ENCODE data around the gene VPS26C.

VPS26C gene

DNA sequence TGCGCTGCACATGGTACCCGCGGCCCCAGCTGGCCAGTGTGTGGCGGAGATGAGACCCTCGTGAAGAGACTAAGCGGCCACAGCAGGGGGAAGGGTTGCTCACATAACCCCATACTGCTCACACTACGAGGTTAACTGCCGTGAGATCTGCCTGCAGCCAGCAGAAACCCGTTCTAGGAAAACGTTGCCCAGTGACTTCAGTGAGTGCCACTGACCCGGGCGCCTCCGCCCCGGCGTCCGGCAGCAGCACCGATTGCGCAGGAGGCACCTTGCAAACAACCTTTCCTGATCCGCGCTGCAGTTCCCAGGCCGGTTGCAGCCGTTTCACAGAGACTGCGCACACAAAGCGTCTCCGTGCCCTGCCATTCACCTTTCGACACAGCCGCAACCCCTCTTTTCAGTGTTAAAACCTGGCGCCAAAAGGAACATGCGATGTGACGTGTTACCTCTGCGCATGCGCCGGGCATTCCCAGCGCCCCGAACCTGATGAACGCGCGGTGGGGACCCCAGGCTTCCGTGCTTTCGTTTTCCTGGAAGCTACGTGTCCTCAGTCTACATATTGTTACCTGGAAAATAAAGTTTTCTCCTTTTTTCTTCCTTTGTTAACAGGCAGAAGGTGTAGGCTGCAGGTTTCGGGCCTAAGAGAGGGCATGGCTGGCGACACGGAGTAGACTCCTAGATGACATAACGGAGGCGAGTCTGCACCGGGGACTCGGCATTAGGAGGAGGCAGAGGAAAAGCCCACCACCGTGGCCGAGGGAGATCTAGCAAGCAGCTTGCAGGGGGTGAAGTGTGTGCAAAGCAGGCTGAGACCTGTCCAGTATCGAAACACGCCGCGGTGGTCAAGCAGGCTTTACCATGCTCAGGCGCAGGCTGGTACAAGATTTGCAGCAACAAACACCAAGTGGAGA lies 8.9 kb downstream of the VPS26C start:
- peak; percentile 77 for ATAC-seq
- TF ChIP-seq, protein P1, sequence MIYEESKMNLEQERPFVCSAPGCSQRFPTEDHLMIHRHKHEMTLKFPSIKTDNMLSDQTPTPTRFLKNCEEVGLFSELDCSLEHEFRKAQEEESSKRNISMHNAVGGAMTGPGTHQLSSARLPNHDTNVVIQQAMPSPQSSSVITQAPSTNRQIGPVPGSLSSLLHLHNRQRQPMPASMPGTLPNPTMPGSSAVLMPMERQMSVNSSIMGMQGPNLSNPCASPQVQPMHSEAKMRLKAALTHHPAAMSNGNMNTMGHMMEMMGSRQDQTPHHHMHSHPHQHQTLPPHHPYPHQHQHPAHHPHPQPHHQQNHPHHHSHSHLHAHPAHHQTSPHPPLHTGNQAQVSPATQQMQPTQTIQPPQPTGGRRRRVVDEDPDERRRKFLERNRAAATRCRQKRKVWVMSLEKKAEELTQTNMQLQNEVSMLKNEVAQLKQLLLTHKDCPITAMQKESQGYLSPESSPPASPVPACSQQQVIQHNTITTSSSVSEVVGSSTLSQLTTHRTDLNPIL (CRISPR knock-in tag; IDR thresholded peaks at IDR 0.05; ENCODE audit: low read depth): no peak
- TF ChIP-seq TOX (CRISPR knock-in tag; IDR thresholded peaks at IDR 0.05; ENCODE audit: borderline replicate concordance) (no peak), ZNF565 (CRISPR knock-in tag; conservative IDR thresholded peaks at IDR 0.05; ENCODE audit: low read depth) (no peak), CSDC2 (CRISPR knock-in tag; IDR thresholded peaks at IDR 0.05) (no peak), SNAI2 (CRISPR knock-in tag; IDR thresholded peaks at IDR 0.05) (no peak)
- TF ChIP-seq, protein P2, sequence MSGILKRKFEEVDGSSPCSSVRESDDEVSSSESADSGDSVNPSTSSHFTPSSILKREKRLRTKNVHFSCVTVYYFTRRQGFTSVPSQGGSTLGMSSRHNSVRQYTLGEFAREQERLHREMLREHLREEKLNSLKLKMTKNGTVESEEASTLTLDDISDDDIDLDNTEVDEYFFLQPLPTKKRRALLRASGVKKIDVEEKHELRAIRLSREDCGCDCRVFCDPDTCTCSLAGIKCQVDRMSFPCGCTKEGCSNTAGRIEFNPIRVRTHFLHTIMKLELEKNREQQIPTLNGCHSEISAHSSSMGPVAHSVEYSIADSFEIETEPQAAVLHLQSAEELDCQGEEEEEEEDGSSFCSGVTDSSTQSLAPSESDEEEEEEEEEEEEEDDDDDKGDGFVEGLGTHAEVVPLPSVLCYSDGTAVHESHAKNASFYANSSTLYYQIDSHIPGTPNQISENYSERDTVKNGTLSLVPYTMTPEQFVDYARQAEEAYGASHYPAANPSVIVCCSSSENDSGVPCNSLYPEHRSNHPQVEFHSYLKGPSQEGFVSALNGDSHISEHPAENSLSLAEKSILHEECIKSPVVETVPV (CRISPR knock-in tag; IDR thresholded peaks at IDR 0.05): no peak
- TF ChIP-seq, protein P3, sequence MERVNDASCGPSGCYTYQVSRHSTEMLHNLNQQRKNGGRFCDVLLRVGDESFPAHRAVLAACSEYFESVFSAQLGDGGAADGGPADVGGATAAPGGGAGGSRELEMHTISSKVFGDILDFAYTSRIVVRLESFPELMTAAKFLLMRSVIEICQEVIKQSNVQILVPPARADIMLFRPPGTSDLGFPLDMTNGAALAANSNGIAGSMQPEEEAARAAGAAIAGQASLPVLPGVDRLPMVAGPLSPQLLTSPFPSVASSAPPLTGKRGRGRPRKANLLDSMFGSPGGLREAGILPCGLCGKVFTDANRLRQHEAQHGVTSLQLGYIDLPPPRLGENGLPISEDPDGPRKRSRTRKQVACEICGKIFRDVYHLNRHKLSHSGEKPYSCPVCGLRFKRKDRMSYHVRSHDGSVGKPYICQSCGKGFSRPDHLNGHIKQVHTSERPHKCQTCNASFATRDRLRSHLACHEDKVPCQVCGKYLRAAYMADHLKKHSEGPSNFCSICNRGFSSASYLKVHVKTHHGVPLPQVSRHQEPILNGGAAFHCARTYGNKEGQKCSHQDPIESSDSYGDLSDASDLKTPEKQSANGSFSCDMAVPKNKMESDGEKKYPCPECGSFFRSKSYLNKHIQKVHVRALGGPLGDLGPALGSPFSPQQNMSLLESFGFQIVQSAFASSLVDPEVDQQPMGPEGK (CRISPR knock-in tag; IDR thresholded peaks at IDR 0.05; ENCODE audit: borderline replicate concordance): no peak

DNA sequence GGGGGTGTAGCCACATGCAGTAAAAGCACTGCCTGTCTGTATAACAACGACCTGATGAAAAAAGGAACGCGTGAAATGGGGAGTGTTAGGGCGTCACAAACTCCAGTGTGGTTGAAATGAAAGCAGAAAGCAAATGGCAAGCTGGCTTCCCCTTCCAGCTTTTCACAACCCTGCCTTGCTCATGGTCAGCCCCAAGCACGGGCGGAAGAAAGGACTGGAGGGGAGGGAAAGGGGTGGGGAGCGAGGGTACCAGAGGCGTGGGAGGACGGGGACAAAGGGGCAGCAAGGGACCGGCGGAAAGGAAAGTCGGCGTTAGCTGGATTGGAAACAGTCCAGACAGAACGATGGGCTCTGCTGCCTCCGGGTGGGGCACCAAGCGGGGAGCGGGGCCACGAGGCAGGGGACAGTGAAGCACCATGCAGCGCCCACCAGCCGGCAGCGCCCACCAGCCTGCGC lies 9.6 kb downstream of the VPS26C start:
- TF ChIP-seq ZNF70 (CRISPR knock-in tag; IDR thresholded peaks at IDR 0.05) (no peak), GLIS3 (CRISPR knock-in tag; IDR thresholded peaks at IDR 0.05) (no peak), ARNTL (CRISPR knock-in tag; IDR thresholded peaks at IDR 0.05; ENCODE audit: borderline replicate concordance, low read depth) (no peak), RARB (CRISPR knock-in tag; IDR thresholded peaks at IDR 0.05) (no peak), TCF4 (CRISPR knock-in tag; IDR thresholded peaks at IDR 0.05; ENCODE audit: borderline replicate concordance) (no peak), TOX (CRISPR knock-in tag; IDR thresholded peaks at IDR 0.05; ENCODE audit: borderline replicate concordance) (no peak), PPARA (CRISPR knock-in tag; IDR thresholded peaks at IDR 0.05; ENCODE audit: borderline replicate concordance) (no peak), CSDC2 (CRISPR knock-in tag; IDR thresholded peaks at IDR 0.05) (no peak), OSR1 (CRISPR knock-in tag; IDR thresholded peaks at IDR 0.05) (no peak), ZFP30 (CRISPR knock-in tag; IDR thresholded peaks at IDR 0.05) (no peak), ZC3H10 (CRISPR knock-in tag; IDR thresholded peaks at IDR 0.05) (no peak), ZFP3 (CRISPR knock-in tag; IDR thresholded peaks at IDR 0.05) (no peak), SNAI2 (CRISPR knock-in tag; IDR thresholded peaks at IDR 0.05) (no peak)
- TF ChIP-seq, protein P1 (CRISPR knock-in tag; IDR thresholded peaks at IDR 0.05; ENCODE audit: low read depth): no peak
- TF ChIP-seq, protein P3 (CRISPR knock-in tag; IDR thresholded peaks at IDR 0.05; ENCODE audit: borderline replicate concordance): no peak
- TF ChIP-seq, protein P4, sequence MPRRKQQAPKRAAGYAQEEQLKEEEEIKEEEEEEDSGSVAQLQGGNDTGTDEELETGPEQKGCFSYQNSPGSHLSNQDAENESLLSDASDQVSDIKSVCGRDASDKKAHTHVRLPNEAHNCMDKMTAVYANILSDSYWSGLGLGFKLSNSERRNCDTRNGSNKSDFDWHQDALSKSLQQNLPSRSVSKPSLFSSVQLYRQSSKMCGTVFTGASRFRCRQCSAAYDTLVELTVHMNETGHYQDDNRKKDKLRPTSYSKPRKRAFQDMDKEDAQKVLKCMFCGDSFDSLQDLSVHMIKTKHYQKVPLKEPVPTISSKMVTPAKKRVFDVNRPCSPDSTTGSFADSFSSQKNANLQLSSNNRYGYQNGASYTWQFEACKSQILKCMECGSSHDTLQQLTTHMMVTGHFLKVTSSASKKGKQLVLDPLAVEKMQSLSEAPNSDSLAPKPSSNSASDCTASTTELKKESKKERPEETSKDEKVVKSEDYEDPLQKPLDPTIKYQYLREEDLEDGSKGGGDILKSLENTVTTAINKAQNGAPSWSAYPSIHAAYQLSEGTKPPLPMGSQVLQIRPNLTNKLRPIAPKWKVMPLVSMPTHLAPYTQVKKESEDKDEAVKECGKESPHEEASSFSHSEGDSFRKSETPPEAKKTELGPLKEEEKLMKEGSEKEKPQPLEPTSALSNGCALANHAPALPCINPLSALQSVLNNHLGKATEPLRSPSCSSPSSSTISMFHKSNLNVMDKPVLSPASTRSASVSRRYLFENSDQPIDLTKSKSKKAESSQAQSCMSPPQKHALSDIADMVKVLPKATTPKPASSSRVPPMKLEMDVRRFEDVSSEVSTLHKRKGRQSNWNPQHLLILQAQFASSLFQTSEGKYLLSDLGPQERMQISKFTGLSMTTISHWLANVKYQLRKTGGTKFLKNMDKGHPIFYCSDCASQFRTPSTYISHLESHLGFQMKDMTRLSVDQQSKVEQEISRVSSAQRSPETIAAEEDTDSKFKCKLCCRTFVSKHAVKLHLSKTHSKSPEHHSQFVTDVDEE (CRISPR knock-in tag; IDR thresholded peaks at IDR 0.05): no peak
- TF ChIP-seq, protein P2 (CRISPR knock-in tag; IDR thresholded peaks at IDR 0.05): no peak
- no peak; the same call in none of the 3 replicates for ATAC-seq
